Left cardiac atrium (tissue), 4 donors: ENCODE data around the gene RNASEH2A. TPM values are rescaled to one million over a fixed set of nuclear protein-coding genes. Genes with fewer than 3 reads are reported as not detected.

ENCODE experiments used
- ATAC-seq, 2 donors: fragments of 200-7000 bp; cut with Tn5 transposase; one replicate each; pipeline ENCODE4 v1.9.1; 2020; ENCODE audit warnings: mild to moderate bottlenecking in 2 of 2, moderate library complexity in 2 of 2
- DNase-seq: peaks from one replicate; pipeline ENCODE4 v3.0.0-alpha.2; 2020
- intact Hi-C, 2 donors: fragments of 100-400 bp; cut with DNase I; formaldehyde crosslinking; loops; one replicate each; pipeline versions ENCODE4 v1.14.1 to v1.15.1; 2022 to 2023
- long read RNA-seq: library from polyadenylated mRNA; unstranded; transcript quantifications from one replicate; pipeline ENCODE4 v2.0.0, GENCODE V29; 2021
- total RNA-seq, 2 donors: library from RNA; stranded (reverse); fragmentation: NEBNext Ultra II Directional; extraction: Animal tissue kit (Norgen Biotek cat#: 25700); gene quantifications; one replicate each; pipeline ENCODE4 v1.2.1, GENCODE V29; 2021
- donor health status: DM: no; HTN: yes; CAD: no.
- donor health status: DM: no; HTN: yes; CAD: no; lungs with severe emphysema.
- donor health status: DM: yes; HTN: yes; CAD: no.
- donor health status: Dilated cardiomyopathy.

The RNASEH2A gene
- total RNA-seq, result 1 to 10 TPM; 5.6 to 8.1 TPM
- long read RNA-seq, transcript RNASEH2A-201 (8 exons, 2,753 nt), result major isoform, 5 of 5 reads
- long read RNA-seq, partial matches to known transcripts, result 0 of 5 reads
- long read RNA-seq, other reads (novel, unspliced or antisense), result 0 of 5 reads

- intact Hi-C loops, result no loop called here
- peak; percentile 94 for DNase-seq
- peak; percentile 90 for ATAC-seq
Measured at GRCh38 chr19:12806242-12807081, at the start of gene RNASEH2A. Gene RNASEH2A, plus strand, starts transcription at chr19:12806584. Its CDS starts 90 bp downstream, at chr19:12806674.

DNA sequence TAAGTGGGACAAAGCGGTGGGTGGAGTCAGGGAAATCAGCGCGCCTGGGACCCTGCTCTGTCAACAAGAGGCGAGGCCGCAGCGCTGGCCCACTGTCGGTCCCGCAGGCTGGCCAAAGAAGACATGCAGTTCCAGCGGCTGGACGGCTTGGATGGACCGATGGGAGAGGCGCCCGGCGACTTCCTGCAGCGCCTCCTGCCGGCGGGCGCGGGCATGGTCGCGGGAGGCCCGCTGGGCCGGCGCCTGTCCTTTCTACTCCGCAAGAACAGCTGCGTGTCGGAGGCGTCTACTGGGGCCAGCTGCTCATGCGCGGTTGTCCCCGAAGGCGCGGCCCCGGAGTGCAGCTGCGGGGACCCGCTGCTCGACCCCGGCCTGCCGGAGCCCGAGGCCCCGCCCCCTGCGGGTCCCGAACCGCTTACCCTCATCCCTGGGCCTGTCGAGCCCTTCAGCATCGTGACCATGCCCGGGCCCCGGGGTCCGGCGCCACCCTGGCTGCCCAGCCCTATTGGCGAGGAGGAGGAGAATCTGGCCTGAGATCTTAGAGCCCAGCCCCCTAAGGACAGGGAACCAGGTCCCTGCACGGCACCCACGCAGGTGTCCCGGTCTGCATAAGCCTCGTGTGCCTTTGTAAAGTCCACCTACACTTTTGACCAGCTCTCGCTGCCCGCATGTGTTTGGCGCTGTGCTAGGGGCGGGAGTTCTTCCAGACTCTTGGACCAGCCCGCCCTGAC, 48.7 kb upstream of the RNASEH2A start:
- peak; percentile 87 to 89 for ATAC-seq
- peak; percentile 79 for DNase-seq
- intact Hi-C loops, result no loop called here

DNA sequence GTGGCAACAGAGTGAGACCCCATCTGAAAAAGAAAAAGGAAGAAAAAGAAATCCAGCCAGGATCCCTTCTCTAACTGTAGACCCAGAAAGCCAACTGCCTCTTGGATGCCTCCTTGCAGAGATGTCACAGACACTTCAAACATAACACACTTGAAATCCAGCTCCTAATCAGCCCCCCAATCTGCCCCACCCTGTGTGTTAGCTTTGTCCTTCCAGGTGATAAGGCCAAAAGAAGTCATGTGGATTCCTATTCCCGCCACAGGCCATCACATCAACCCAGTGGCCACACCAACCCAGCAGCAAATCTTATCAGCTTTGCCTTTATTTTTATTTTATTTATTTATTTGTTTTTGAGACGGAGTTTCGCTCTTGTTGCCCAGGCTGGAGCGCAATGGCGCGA, 46.7 kb upstream of the RNASEH2A start:
- DNase-seq, result no peak
- no peak for ATAC-seq
- intact Hi-C loops, result no loop called here

GRCh38 chr19:12763100-12763499, 43.3 kb upstream of the RNASEH2A start:
- DNase-seq (no peak), ATAC-seq (peak in 1 of 2 donors; percentile 69)
- intact Hi-C loops, result no loop called here

DNA sequence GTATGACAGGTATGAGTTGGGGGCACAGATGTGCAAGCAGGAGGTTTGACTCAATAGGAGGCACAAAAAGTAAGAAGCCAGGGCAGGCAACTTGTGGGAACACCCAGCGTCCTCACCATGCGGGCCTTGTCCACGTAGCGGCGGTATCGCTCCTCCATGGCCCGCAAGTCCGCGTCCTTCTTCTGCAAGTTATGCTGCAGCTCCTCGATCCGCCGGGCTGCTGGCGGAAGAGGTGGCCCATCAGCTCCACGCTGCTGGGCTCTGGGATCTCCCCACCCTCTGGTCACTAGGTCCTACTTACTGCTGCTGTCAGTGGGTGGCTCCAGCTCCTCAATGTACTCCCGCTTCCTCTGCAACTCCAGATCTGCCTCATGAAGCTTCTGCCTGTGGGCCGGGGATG, 41.7 kb upstream of the RNASEH2A start:
- no peak for ATAC-seq
- DNase-seq, result no peak
- intact Hi-C loops, result loop anchor here (2.0 to 5.0 kb wide), 3 partner anchors 38 to 82 kb away; partner anchors contain the start of genes PRDX2 (in 2 of the 2) and THSD8 (in 2 of the 2)

- DNase-seq (peak; percentile 84), ATAC-seq (peak; percentile 77 to 94)
- intact Hi-C loops, result loop anchor here (5.0 kb wide), 2 partner anchors 36 to 76 kb away; partner anchors contain the start of genes PRDX2 (in 2 of the 2) and THSD8 (in 2 of the 2)
Measured at GRCh38 chr19:12766051-12766521, 40.3 kb upstream of the RNASEH2A start.

GRCh38 chr19:12767150-12767549, 39.2 kb upstream of the RNASEH2A start:
- intact Hi-C loops, result loop anchor here (5.0 kb wide), 2 partner anchors 35 to 75 kb away; partner anchors contain the start of genes PRDX2 (in 2 of the 2) and THSD8 (in 2 of the 2)
- DNase-seq, result no peak
- no peak for ATAC-seq

- DNase-seq (no peak), ATAC-seq (no peak)
- intact Hi-C loops, result loop anchor here (5.0 kb wide), 2 partner anchors 35 to 75 kb away; partner anchors contain the start of genes PRDX2 (in 2 of the 2) and THSD8 (in 2 of the 2)
Measured at GRCh38 chr19:12767666-12768065, 38.7 kb upstream of the RNASEH2A start.

GRCh38 chr19:12769689-12770088, 36.7 kb upstream of the RNASEH2A start:
- no peak for DNase-seq
- peak in 1 of 2 donors; percentile 21 for ATAC-seq
- intact Hi-C loops, result loop anchor here (5.0 kb wide), 2 partner anchors 33 to 73 kb away; partner anchors contain the start of genes PRDX2 (in 2 of the 2) and THSD8 (in 2 of the 2)

DNA sequence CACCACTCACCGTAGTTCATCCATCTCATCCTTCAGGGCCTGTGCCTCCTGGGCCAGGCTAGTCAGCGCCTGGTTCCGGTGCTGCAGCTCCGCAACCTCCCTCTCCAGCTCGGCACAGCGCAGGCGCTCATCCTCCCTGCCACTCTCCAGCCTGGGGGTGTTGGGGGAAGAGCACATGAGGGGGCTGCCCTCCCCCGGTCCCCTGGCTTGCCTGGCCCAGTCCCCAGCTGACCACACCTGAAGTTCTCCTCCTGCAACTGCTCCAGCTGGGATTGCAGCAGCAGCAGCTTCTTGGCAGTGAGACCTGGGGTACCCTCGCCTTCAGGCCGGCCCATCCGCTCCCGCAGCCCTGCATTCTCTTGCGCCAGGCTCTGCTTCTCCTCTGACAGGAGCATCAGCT, 35.5 kb upstream of the RNASEH2A start:
- ATAC-seq (no peak), DNase-seq (no peak)
- intact Hi-C loops, result no loop called here

DNA sequence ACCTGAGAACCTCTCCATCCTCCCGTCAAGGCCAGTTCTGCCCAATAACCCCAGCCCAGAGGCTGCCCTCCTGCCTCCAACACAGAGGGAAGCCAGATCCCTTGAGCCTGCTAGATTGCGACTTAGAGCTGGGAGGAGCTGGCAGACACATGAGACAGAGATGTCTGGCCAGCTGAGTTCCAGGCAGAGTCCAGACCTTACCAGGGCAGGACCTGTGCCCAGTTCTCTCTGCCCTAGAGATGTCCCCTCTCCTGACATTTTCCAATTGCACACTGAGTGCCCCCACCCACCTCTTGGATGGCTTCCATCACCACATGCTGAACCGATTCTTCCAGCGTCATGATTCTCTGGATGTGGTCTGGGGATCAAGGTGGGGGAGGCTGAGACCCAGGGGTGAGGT, 34.1 kb upstream of the RNASEH2A start:
- peak in 1 of 2 donors; percentile 27 for ATAC-seq
- DNase-seq, result no peak
- intact Hi-C loops, result no loop called here

DNA sequence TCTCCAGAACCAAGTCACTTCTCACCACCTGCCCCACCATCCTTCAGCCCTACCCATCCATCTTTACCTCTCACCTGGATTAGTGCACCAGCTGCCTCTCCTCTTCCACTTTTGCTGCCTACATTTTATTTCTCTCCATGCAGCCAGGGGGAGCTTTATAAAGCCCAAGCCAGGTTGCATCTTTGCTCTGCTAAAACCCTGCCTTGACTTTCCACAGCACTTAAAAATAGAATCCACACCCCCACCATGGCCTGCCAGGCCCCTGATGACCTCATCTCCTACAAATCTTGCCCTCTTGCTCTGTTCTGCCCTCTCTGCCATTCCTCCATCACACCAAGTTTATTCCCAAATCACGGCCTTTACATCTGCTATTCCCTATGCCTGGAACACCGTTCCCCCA, 32.8 kb upstream of the RNASEH2A start:
- DNase-seq, result no peak
- intact Hi-C loops, result no loop called here
- no peak for ATAC-seq

GRCh38 chr19:12774588-12775555, 31.5 kb upstream of the RNASEH2A start, which contains the start of gene HOOK2:
Gene HOOK2, minus strand, starts transcription at chr19:12775552. Its CDS starts 103 bp downstream, at chr19:12775449.
- ATAC-seq (no peak), DNase-seq (no peak)
- intact Hi-C loops, result no loop called here

DNA sequence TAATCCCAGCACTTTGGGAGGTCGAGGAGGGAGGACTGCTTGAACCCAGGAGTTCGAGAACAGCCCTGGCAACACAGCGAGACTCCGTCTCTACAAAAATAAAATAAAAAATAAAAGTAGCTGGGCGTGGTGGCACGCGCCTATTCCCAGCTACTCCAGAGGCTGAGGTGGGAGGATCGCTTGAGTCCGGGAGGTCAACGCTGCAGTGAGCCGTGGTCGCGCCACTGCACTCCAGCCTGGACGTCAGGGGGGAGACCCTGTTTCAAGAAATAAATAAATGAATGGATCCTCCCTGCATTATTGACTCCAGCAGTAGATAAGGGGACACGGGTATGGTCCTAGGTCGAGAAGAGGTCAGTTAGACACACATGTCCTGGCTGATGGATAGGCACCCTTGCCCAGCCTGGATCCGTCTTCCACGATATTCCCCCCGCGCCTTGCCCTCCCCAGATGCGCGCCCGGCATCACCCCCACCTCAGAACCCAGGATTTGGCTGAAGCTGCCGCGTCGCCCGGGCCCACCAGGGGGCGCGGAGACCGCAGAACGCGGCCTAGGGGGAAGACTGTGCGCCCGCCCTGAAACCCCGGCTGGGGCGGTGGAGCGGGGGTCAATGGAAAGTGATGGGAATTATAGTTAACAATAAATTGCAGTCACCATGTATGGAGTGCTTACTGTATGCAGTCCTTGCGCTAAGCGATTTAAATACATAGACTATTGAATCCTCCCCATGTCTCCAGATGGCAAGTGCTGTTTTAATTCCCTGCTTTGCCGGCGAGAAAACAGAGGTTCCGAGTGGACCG, 29.0 kb upstream of the RNASEH2A start:
- ATAC-seq (peak; percentile 41 to 48), DNase-seq (peak; percentile 87)
- intact Hi-C loops, result loop anchor here (1.0 to 2.0 kb wide), 2 partner anchors 15 to 19 kb away; no protein-coding TSS in a partner anchor

GRCh38 chr19:12778017-12778904, 28.1 kb upstream of the RNASEH2A start:
- DNase-seq, result peak; percentile 87
- ATAC-seq, result peak; percentile 45 to 47
- intact Hi-C loops, result no loop called here

GRCh38 chr19:12778905-12779161, 27.6 kb upstream of the RNASEH2A start:
- no peak for DNase-seq
- intact Hi-C loops, result no loop called here
- ATAC-seq, result no peak
